Thymus (tissue), 11 donors: ENCODE data around the gene SYT2. TPM values are rescaled to one million over a fixed set of nuclear protein-coding genes. Genes with fewer than 3 reads are reported as not detected.

ENCODE experiments used
- DNase-seq, 9 donors: peaks; one replicate each; pipeline ENCODE4 v3.0.0-alpha.2; 2013; ENCODE audit warnings: low spot score in 9 of 9, low read depth in 6 of 9, missing footprints in 1 of 9
- H3K27ac ChIP-seq, 2 donors: one replicate each; pipeline ENCODE4 v1.5.1; 2013; ENCODE audit warnings: control low read depth in 1 of 2, low read depth in 1 of 2, low read length in 1 of 2, mild to moderate bottlenecking in 1 of 2, moderate library complexity in 1 of 2
- H3K27me3 ChIP-seq, 2 donors: one replicate each; pipeline ENCODE4 v1.5.1; 2013; ENCODE audit warnings: low read length in 1 of 2; ENCODE audit not compliant: control insufficient read depth in 2 of 2, insufficient read depth in 1 of 2
- H3K36me3 ChIP-seq, 2 donors: one replicate each; pipeline ENCODE4 v1.5.1; 2013; ENCODE audit warnings: low read length in 1 of 2, mild to moderate bottlenecking in 1 of 2, moderate library complexity in 1 of 2; ENCODE audit not compliant: control insufficient read depth in 2 of 2, insufficient read depth in 2 of 2
- H3K4me1 ChIP-seq, 2 donors: one replicate each; pipeline ENCODE4 v1.5.1; 2013; ENCODE audit warnings: low read length in 2 of 2; ENCODE audit not compliant: control insufficient read depth in 2 of 2, insufficient read depth in 2 of 2
- H3K4me3 ChIP-seq, 2 donors: one replicate each; pipeline ENCODE4 v1.5.1; 2013; ENCODE audit warnings: low read length in 2 of 2, control low read depth in 1 of 2, mild to moderate bottlenecking in 1 of 2
- H3K9me3 ChIP-seq, 2 donors: one replicate each; pipeline ENCODE4 v1.5.1; 2013; ENCODE audit warnings: low read length in 1 of 2, mild to moderate bottlenecking in 1 of 2; ENCODE audit not compliant: control insufficient read depth in 2 of 2, insufficient read depth in 1 of 2
- WGBS: extraction: QIAGEN DNeasy Blood & Tissue Kit; methylation state at CpG from one replicate; pipeline ENCODE4 v1.1.7; 2013; 5-methylcytosine and 5-hydroxymethylcytosine counted together
- polyA plus RNA-seq: library from polyadenylated mRNA; stranded (reverse); fragments of 200-250 nt; gene quantifications from one replicate; pipeline ENCODE4 v1.2.3, GENCODE V29; 2013
- total RNA-seq: library from RNA; stranded (reverse); fragments of 120-200 nt; gene quantifications from one replicate; pipeline ENCODE4 v1.2.4, GENCODE V29; 2013
- donor health status: healthy.

The SYT2 gene
- total and polyA plus RNA-seq, 2 donors = 0.05 to 0.09 TPM

DNA sequence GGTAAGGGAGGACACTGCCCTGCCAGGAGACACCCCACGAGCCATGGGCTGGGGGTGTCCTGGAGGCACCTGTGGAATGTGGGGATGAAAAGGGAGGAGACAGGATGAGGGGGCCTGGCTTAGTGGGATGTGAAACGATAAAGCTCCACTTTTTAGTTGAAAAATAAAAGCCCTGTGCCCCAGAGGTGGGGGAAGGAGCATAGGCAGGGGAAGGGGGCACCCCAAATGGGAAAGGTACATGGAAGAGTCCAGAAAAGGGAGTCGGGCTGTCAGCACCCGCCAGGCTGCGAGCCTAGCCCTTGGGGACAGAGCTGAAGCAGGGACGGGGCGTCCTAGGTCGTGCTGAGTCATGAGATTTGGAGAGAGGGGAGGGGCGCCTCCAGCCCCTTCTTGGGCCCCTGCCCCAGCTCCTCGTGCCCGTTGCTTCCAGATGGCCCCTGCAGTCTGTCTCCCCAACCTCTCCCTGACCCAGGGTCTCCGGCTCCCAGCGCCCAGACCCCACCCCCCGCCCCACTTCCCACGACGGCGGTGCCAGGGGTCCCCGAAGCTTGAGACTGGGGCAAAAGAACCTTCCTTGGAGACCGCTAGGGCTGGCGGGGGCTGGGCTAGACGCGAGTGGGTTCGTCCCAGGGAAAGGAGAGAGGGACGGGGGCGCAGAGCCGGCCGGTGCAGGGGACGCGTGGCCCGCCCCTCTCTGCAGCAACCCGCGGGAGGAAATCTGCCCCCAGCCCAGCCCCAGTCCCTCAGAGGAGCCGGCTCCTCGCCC is 795 bp downstream of the SYT2 start:
- 7% methylated on average over 34 of the region's 34 CpGs for WGBS
- DNase-seq = no peak

DNA sequence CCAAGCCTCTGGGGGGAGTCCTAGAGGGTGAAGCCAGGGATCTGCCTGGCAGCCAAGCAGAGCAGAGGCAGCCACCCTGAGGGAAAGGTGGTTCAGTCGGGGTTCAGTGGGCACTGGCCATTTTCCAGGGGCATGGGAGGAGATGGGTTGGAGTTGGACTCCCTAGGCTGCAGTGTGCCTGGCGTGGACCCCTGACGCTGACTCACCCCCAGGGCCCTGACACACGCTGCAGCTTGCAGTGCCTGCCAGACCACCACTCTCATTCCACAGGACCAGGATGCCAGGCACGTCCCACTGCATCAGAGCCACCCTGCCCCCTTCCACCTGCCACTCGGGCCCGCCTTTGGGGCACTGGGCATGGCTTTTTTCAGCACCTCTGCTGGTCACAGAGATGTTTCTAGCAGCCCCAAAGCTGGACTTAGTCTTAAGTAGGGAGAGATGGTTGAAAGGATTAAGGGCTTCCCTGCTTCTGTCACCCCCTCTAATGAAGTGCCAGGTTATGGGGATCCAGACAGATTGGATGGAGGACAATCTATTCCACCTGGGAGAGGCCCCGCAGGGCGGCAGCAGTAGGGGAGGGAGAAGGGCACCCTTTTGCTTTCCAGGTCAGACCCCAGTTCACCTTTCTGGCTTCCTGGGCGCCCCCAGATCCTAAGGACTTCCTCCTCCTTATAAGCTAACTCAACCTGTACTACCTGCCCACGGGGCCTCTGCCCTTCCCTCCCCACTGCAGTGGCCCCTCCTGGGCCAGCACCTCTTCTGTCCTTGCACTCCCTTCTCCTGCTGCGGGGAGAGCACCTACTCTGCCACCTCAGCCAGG is 1.6 kb downstream of the SYT2 start:
- Histone ChIP-seq H3K27ac (no peak overlapping the region), H3K9me3 (peaks cover 0 to 3% of the 10 kb centered on the region in 2 donors), H3K27me3 (peaks cover 42 to 94% of the 10 kb centered on the region in 2 donors), H3K4me1 (peaks cover 4 to 6% of the 10 kb centered on the region in 2 donors), H3K36me3 (no peaks in the 10 kb centered on the region), H3K4me3 (no peak overlapping the region)
- whole genome bisulfite sequencing = 66% methylated on average over 12 of the region's 12 CpGs
- DNase-seq = no peak

More for the DNA sequence above, 795 bp downstream of the SYT2 start:
- H3K27ac ChIP-seq = no peak overlapping the region
- peaks cover 0 to 3% of the 10 kb centered on the region in 2 donors for H3K9me3 ChIP-seq
- H3K4me3 ChIP-seq = no peak overlapping the region
- no peaks in the 10 kb centered on the region for H3K36me3 ChIP-seq
- H3K27me3 ChIP-seq = peaks cover 42 to 92% of the 10 kb centered on the region in 2 donors
- peaks cover 4 to 6% of the 10 kb centered on the region in 2 donors for H3K4me1 ChIP-seq

DNA sequence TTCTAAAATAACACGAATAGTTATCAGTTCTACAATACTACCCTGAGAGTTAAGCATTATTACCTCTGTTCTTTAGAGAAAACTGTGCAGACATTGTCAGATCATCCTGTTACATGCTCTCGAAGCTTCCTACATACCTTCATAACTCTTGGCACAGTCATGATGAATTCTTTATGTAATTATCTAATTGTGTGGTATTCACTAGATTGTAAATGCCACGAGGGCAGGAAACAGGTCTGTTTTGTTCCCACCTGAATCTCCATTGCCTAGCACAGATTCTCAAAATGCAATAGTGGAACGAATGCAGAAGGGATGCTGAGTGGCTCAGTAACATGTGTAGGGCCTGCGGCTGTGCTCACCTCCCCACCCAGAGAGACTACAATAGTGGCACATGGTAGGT is 3.4 kb downstream of the SYT2 start:
- peaks cover 36 to 92% of the 10 kb centered on the region in 2 donors for H3K27me3 ChIP-seq
- 87% methylated on average over 5 of the region's 5 CpGs for WGBS
- H3K4me1 ChIP-seq = peaks cover 4 to 6% of the 10 kb centered on the region in 2 donors
- DNase-seq = no peak
- no peak overlapping the region for H3K27ac ChIP-seq
- H3K9me3 ChIP-seq = peaks cover 0 to 3% of the 10 kb centered on the region in 2 donors
- H3K4me3 ChIP-seq = no peak overlapping the region
- no peaks in the 10 kb centered on the region for H3K36me3 ChIP-seq

DNA sequence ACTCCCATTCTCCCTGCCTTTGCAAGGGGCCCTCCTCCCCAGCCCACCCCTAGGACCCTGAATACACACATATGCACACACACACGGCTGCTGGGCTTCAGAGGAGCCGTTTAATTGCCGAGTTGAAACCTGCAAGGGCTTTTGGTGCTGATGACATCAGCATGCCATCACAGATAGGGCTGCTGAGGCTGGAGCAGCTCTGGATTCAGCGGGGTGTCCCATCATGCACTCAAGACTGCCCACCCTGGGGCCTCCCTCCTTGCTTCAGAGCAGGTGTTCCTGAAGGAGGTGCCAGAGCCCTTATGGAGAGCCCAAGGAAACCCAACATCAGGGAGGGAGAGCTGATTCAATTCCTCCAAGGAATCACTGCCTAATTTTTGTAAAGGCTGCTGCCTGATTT is 5.7 kb downstream of the SYT2 start:
- no peaks in the 10 kb centered on the region for H3K4me1 ChIP-seq
- H3K27ac ChIP-seq = no peak overlapping the region
- no peaks in the 10 kb centered on the region for H3K36me3 ChIP-seq
- peaks cover 15 to 75% of the 10 kb centered on the region in 2 donors for H3K27me3 ChIP-seq
- H3K9me3 ChIP-seq = no peaks in the 10 kb centered on the region
- no peak for DNase-seq
- 81% methylated on average over 4 of the region's 4 CpGs for WGBS
- no peak overlapping the region for H3K4me3 ChIP-seq

DNA sequence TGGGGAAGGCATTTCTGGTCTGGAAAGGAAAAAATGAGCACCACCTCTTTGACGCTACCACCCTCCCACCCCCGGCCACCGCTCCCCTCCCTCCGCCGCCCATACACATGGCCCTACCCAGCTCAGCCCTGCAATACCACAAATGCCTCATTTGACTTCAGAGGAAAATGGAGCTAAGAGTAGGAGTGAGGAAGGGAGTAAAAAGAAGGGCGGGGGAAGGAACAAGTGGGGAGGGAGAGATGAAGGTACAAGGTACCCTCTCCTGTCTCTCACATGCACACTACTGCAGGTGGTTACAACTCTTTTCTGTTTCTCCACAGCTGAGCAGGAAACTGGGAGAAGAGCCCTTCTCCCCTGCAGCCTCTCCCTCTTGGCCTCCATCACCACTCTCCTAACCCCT is 7.1 kb downstream of the SYT2 start:
- Histone ChIP-seq H3K4me1 (no peaks in the 10 kb centered on the region), H3K27ac (no peak overlapping the region), H3K36me3 (no peaks in the 10 kb centered on the region), H3K4me3 (no peak overlapping the region), H3K27me3 (peaks cover 5 to 67% of the 10 kb centered on the region in 2 donors), H3K9me3 (no peaks in the 10 kb centered on the region)
- WGBS = 87% methylated on average over 6 of the region's 6 CpGs
- DNase-seq = no peak

DNA sequence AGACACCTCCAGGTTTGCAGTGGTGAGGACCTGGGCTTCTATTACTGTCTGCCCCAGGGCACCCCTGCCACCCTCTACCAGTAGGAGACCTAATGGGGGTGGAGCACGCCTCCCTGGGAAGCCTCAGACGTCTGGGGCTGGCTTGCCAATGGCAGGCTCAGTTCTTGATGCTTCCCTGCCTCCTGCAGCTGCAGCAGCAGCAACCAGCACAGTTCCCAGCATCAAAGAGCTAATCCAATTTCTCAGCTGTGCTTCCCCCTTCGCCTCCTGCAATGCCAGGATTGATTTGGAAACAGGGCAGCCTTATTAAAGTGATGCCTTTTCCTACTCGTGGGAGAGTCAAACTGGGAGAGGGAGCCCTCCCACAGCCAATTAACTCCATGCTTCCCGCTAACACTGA is 8.2 kb downstream of the SYT2 start:
- Histone ChIP-seq H3K36me3 (no peaks in the 10 kb centered on the region), H3K4me1 (no peaks in the 10 kb centered on the region), H3K9me3 (no peaks in the 10 kb centered on the region), H3K27me3 (peaks cover 4 to 65% of the 10 kb centered on the region in 2 donors), H3K4me3 (no peak overlapping the region), H3K27ac (no peak overlapping the region)
- no peak for DNase-seq
- whole genome bisulfite sequencing = 80% methylated on average over 5 of the region's 5 CpGs

DNA sequence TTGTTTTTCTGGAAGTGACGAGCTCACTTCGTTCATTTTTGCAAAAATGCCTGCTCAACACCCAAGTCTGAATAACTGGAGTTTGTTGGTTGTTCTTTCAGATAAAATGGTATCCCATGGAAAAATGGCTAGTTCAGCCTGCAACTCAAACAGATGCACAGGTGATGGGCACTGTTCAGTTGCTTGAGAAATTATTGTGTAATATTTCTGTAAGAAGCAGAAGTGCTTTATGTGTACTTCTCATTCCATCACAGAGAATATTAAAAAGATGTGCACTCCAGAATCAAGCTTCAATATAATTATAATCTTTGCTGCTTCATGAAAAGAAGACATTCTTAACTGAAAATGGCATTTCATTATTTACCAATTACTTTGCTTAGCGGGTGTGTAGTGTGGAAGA is 9.1 kb downstream of the SYT2 start:
- WGBS = 96% methylated on average over 3 of the region's 3 CpGs
- Histone ChIP-seq H3K4me3 (no peak overlapping the region), H3K4me1 (no peaks in the 10 kb centered on the region), H3K27ac (no peak overlapping the region), H3K36me3 (no peaks in the 10 kb centered on the region), H3K27me3 (peaks cover 0 to 66% of the 10 kb centered on the region in 2 donors), H3K9me3 (no peaks in the 10 kb centered on the region)
- no peak for DNase-seq

DNA sequence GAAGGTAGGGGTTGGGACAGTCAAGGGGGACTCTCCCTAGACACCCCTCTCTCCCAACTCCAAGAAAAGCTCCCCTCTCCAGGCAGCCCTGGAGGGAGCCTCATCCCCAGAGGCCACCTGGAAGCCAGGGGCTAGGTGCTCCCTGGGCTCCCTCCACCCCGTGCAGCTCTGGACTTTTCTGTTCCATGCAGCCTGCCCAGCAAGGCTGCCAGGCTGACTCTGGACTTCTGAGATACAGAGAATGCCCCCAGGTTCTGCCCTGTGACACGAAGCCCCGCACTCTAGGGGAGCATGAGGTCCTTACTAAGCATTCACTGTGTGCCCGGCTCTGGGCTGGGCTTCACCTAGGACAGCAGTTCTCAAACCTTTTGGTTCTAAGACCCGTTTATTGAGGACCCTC is 10.2 kb downstream of the SYT2 start:
- Histone ChIP-seq H3K27me3 (peaks cover 0 to 56% of the 10 kb centered on the region in 2 donors), H3K27ac (no peak overlapping the region), H3K4me1 (no peaks in the 10 kb centered on the region), H3K9me3 (no peaks in the 10 kb centered on the region), H3K36me3 (no peaks in the 10 kb centered on the region), H3K4me3 (no peak overlapping the region)
- no peak for DNase-seq
- WGBS = 82% methylated on average over 5 of the region's 5 CpGs

DNA sequence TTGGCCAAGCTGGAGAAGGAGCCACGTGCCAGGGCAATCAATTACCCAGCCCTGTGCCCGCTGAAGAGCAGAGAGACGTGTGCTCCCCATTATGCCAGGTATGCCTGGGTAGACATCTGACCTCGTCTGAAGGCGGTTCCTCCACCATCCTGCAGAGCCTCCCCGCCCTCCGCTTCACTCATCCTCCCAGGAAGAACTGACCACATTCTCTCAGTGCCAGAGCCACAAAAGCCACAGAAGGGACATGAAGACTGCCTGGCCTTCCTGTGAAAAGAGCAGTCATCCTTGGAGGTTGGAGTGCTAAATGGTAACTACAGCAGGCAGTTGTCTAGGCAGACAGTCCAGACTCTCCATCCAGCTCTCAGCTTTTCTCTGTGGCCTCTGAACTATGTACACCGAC is 12.0 kb downstream of the SYT2 start:
- H3K27me3 ChIP-seq = peaks cover 0 to 40% of the 10 kb centered on the region in 2 donors

More for the DNA sequence above, 12.0 kb downstream of the SYT2 start:
- no peak for DNase-seq
- no peaks in the 10 kb centered on the region for H3K36me3 ChIP-seq
- no peaks in the 10 kb centered on the region for H3K9me3 ChIP-seq
- 20% methylated on average over 8 of the region's 8 CpGs for WGBS
- H3K4me1 ChIP-seq = no peaks in the 10 kb centered on the region
- H3K4me3 ChIP-seq = no peak overlapping the region
- H3K27ac ChIP-seq = no peak overlapping the region
